ENCODE data around the gene MTFP1.

MTFP1 gene, protein sequence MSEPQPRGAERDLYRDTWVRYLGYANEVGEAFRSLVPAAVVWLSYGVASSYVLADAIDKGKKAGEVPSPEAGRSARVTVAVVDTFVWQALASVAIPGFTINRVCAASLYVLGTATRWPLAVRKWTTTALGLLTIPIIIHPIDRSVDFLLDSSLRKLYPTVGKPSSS

DNA sequence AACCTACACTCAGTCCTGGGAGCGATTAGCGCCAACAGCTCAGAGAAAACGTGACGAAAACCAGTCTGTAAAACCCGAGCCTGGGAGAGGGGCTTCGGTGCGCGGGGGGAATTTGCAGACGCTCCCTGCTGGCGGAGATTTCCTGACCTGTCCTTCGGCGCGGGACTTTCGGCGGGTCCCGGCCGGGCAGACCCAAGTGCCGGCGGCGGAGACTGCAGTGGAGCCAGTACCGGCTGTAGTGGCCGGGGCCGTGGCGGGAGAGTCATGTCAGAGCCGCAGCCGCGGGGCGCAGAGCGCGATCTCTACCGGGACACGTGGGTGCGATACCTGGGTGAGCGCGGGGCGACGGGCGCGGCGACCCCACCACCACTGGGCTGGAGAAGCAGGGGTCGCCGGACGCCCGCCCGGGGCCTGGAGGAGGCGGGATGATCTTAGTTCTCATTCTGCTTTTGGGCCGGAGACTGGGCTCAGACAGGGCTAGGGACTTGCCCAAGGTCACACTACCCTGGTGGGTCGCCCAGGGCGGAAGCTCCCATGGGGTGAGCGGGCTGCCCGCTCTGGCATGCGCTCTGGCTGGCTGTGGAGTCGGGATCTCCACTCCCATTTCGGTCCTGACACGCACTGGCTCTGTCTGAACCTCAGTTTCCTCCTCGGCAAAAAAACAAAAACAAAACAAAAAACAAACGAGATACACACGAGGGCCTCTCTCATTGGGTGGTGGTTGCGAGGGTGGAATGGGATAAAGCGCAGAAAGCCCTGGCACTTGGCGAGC lies at the start of gene MTFP1:
Gene MTFP1, plus strand, starts transcription at position 153 of the 772 bp plus-strand sequence. Its CDS starts 112 bp downstream, at position 265.
- TF ChIP-seq CTCF (IDR thresholded peaks at IDR 0.05; ENCODE audit: extremely low read depth, missing control alignments): no peak
- DNase-seq (ENCODE audit: low spot score): peak; percentile 74

DNA sequence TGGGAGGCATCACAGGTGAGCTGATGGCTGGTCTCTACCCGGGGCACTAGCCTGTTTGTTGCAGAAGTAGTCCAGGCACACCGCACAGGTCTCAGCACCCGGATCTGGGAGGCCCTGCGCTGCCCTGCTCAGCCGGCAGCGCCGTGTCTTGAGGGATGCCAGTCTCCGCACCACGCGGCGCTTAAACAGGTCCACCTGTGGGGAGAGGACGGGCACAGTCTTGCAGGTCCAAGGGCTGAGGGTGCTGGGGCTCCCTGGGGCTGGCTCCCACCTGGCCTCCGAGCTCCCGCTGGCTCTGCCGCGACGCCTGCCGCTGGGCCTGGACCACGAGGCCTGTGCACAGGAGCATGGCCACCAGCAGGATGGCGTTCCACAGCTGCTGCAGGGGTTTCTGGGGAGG lies 45.6 kb upstream of the MTFP1 start:
- TF ChIP-seq CTCF (IDR thresholded peaks at IDR 0.05; ENCODE audit: extremely low read depth, missing control alignments): no peak
- no peak for DNase-seq (ENCODE audit: low spot score)

GRCh38 chr22:30381264-30381663 lies 44.3 kb upstream of the MTFP1 start:
- no peak for DNase-seq (ENCODE audit: low spot score)
- TF ChIP-seq CTCF (IDR thresholded peaks at IDR 0.05; ENCODE audit: extremely low read depth, missing control alignments): no peak

DNA sequence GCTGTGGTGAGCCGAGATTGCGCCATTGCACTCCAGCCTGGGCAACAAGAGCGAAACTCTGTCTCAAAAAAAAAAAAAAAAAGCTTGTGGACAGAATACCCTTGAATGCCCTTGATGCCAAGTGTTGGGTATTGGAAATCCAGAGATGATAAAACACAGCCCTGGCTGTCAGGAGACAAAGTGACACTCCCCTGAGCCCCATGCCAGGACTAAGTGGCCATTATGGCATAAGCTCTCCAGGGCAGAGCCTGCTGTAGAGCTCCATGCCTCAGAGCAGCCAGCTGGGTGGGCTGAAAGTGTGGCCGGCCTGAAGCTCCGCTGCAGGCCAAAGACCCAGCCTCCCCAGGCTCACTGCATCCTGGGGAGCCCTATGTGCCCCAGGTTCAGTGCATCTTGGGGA lies 43.2 kb upstream of the MTFP1 start:
- no peak for TF ChIP-seq CTCF (IDR thresholded peaks at IDR 0.05; ENCODE audit: extremely low read depth, missing control alignments)
- DNase-seq (ENCODE audit: low spot score): no peak

DNA sequence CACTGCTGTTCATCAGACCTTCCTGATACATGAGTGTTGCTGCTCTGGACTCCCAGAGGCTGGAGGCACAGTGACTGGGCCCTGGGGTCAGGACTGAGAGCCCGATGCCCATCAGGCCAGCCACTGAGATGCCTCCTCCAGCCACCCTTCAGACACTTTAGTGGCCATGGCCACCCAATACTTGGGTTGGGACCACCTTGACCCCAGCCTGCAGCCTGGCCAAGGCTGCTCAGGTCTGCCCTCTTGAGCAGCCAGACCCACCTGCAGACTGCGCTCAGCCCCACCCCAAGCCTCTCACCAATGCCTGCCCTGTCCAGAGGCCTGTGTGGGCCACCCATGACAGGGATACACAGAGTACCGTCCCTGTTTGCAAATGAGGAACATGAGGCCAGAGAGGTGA lies 42.5 kb upstream of the MTFP1 start:
- DNase-seq (ENCODE audit: low spot score): no peak
- TF ChIP-seq CTCF (IDR thresholded peaks at IDR 0.05; ENCODE audit: extremely low read depth, missing control alignments): no peak

- DNase-seq (ENCODE audit: low spot score): no peak
- no peak for TF ChIP-seq CTCF (IDR thresholded peaks at IDR 0.05; ENCODE audit: extremely low read depth, missing control alignments)
These were observed 39.6 kb upstream of the MTFP1 start for GRCh38 chr22:30385942-30386341.

DNA sequence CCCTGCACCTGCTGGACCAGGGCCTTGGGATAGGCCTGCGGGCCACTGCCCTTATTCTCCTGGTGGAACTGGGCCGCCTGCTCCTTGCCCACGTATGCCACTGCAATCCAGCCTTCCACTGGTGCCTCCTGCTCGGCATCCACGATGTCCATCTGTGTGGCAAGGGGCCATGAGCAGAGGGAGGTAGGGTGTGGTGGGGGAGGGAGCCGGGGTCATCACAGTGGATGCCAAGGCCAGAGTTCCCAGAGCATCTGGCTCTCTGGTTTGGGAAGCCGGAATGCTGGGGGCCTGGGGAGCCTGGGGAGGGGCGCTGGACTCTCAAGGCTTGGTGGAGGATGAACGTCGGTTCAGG lies 39.0 kb upstream of the MTFP1 start:
- TF ChIP-seq CTCF (IDR thresholded peaks at IDR 0.05; ENCODE audit: extremely low read depth, missing control alignments): no peak
- no peak for DNase-seq (ENCODE audit: low spot score)
